22Rv1 (cell line): ENCODE measurements around the gene WDR48.
A peak's percentile ranks its signal among the peaks of the same experiment; 100 is the strongest.

Experiments used
- H3K27ac ChIP-seq: fragments of 450-650 bp; 2 replicates; pipeline ENCODE4 v1.5.1; 2017
- CTCF ChIP-seq: fragments of 450-650 bp; IDR thresholded peaks from 2 replicates; pipeline ENCODE4 v1.5.1; 2017; ENCODE audit warnings: mild to moderate bottlenecking
- ZFX ChIP-seq: fragments of 450-650 bp; IDR thresholded peaks from 2 replicates; pipeline ENCODE4 v1.6.1; 2017; ENCODE audit warnings: antibody characterized with exemption, borderline replicate concordance

WDR48 gene

GRCh38 chr3:39140341-39140971, 88.6 kb downstream of the WDR48 start:
- no peak for TF ChIP-seq ZFX
- TF ChIP-seq CTCF = no peak

GRCh38 chr3:39141171-39141995, 89.6 kb downstream of the WDR48 start:
- peak overlapping the region; percentile 96 for H3K27ac ChIP-seq
- TF ChIP-seq CTCF (no peak), ZFX (no peak)

More at GRCh38 chr3:39140341-39140971, 88.6 kb downstream of the WDR48 start:
- H3K27ac ChIP-seq = peak overlapping the region; percentile 96

- peak overlapping the region; percentile 96 for H3K27ac ChIP-seq
- no peak for TF ChIP-seq ZFX
- TF ChIP-seq CTCF = no peak
These were observed 90.3 kb downstream of the WDR48 start for GRCh38 chr3:39142067-39142466.

GRCh38 chr3:39143051-39143885, 91.5 kb downstream of the WDR48 start:
- no peak for TF ChIP-seq CTCF
- TF ChIP-seq ZFX = no peak
- peak overlapping the region; percentile 96 for H3K27ac ChIP-seq

- H3K27ac ChIP-seq = peak overlapping the region; percentile 96
- TF ChIP-seq CTCF = no peak
- no peak for TF ChIP-seq ZFX
These were observed 92.4 kb downstream of the WDR48 start for GRCh38 chr3:39144095-39144747.

- TF ChIP-seq ZFX (no peak), CTCF (no peak)
- peak overlapping the region; percentile 96 for H3K27ac ChIP-seq
These were observed 93.0 kb downstream of the WDR48 start for GRCh38 chr3:39144748-39145380.
